K562 (cell line): ENCODE data around the gene PMEPA1. TPM values are rescaled to one million over a fixed set of nuclear protein-coding genes. Genes with fewer than 3 reads are reported as not detected.

Experiments used
- ATAC-seq: fragments of 200-7000 bp; cut with Tn5 transposase; 3 replicates; pipeline ENCODE4 v1.9.1; 2020; ENCODE audit warnings: moderate library complexity
- BruUV-seq: library from RNA; stranded (reverse); fragments of 400-500 nt; replicated peaks from 2 replicates; lab custom pipeline; 2021; lab: Mats Ljungman, UMichigan
- CTCF ChIA-PET: fragments of 300-600 bp; formaldehyde crosslinking; extraction: SDS; loops from one replicate; lab custom pipeline; 2021; ENCODE audit warnings: low intra/inter-chr PET ratio; lab: Yijun Ruan, JAX
- POLR2A ChIA-PET: fragments of 300-600, 350-650 bp; sonication (Branson Sonifier 250); formaldehyde crosslinking; extraction: SDS; loops from one replicate; lab custom pipeline; 2021; ENCODE audit warnings: antibody characterized with exemption, inconsistent platforms; lab: Yijun Ruan, JAX
- DNase-seq, 4 experiments: peaks; one replicate each; pipeline versions ENCODE4 v3.0.0 to v3.0.0-alpha.2; 2011 to 2018; ENCODE audit warnings: low spot score in 3 of 4, mixed read lengths in 3 of 4; ENCODE audit errors: extremely low read depth in 1 of 4
- FAIRE-seq: peaks from 2 replicates; lab custom pipeline; 2011; peaks lifted over from hg19 to GRCh38; lab: Jason Lieb, UNC
- H2AFZ ChIP-seq: 2 replicates; pipeline ENCODE4 v1.6.0; 2011; ENCODE audit warnings: low read depth, low read length, control low read depth, inconsistent platforms
- H3K27ac ChIP-seq: fragments of 200-600 bp; 3 replicates; pipeline ENCODE4 v1.8.0; 2011; ENCODE audit warnings: low read depth, mild to moderate bottlenecking, control low read depth, inconsistent platforms, low read length, moderate library complexity, mixed read lengths; ENCODE audit errors: extremely low read depth
- H3K27me3 ChIP-seq, 2 experiments: fragments of 300-600 bp in 1 of 2; 2 replicates in 1 of 2; 3 replicates in 1 of 2; pipeline versions ENCODE4 v1.6.0 to v1.8.0; 2011; ENCODE audit warnings: inconsistent platforms in 2 of 2, low read length in 2 of 2, mild to moderate bottlenecking in 1 of 2, mixed read lengths in 1 of 2, moderate library complexity in 1 of 2; ENCODE audit not compliant: control insufficient read depth in 2 of 2, insufficient read depth in 2 of 2
- H3K36me3 ChIP-seq: fragments of 300-600 bp; 3 replicates; pipeline ENCODE4 v1.8.0; 2011; ENCODE audit warnings: mild to moderate bottlenecking, low read length, inconsistent platforms; ENCODE audit not compliant: control insufficient read depth, insufficient read depth
- H3K4me1 ChIP-seq, 2 experiments: fragments of 200-600 bp in 1 of 2; replicated peaks in 1 of 2; 2 replicates in 1 of 2; 3 replicates in 1 of 2; pipeline versions ENCODE4 v1.5.1 to v1.8.0; 2011; ENCODE audit warnings: inconsistent platforms in 2 of 2, low read length in 2 of 2, mild to moderate bottlenecking in 1 of 2, mixed read lengths in 1 of 2, moderate library complexity in 1 of 2; ENCODE audit not compliant: control insufficient read depth in 2 of 2, insufficient read depth in 2 of 2
- H3K4me2 ChIP-seq: 2 replicates; pipeline ENCODE4 v1.6.1; 2011; ENCODE audit warnings: low read length, control low read depth, inconsistent platforms, mixed read lengths; ENCODE audit not compliant: insufficient read depth
- H3K4me3 ChIP-seq: fragments of 200-600 bp; sonication (generic), shearing (Covaris generic); 2 replicates; pipeline ENCODE4 v1.5.1; 2016; ENCODE audit warnings: control low read depth, inconsistent platforms
- H3K79me2 ChIP-seq: fragments of 200-600 bp; 3 replicates; pipeline ENCODE4 v1.8.0; 2011; ENCODE audit warnings: low read length, inconsistent platforms; ENCODE audit not compliant: control insufficient read depth, insufficient read depth
- H3K9ac ChIP-seq, 2 experiments: 2 replicates each; pipeline versions ENCODE4 v1.6.0 to v1.6.1; 2011; ENCODE audit warnings: low read depth in 2 of 2, low read length in 2 of 2, control low read depth in 1 of 2, inconsistent platforms in 1 of 2, mild to moderate bottlenecking in 1 of 2, mixed read lengths in 1 of 2; ENCODE audit not compliant: insufficient read depth in 1 of 2
- H3K9me1 ChIP-seq: one replicate; pipeline ENCODE4 v1.6.0; 2011; ENCODE audit warnings: inconsistent platforms, mild to moderate bottlenecking, low read length, moderate library complexity; ENCODE audit not compliant: control insufficient read depth, insufficient read depth
- H3K9me3 ChIP-seq: replicated peaks from 2 replicates; pipeline ENCODE4 v1.5.1; 2011; ENCODE audit warnings: low read depth, low read length, inconsistent platforms; ENCODE audit not compliant: control insufficient read depth, insufficient read depth
- H4K20me1 ChIP-seq: replicated peaks from 2 replicates; pipeline ENCODE4 v1.6.1; 2011; ENCODE audit warnings: low read length, inconsistent platforms, mixed read lengths; ENCODE audit not compliant: control insufficient read depth, insufficient read depth
- ADNP ChIP-seq: fragments of 200-800 bp; sonication (Bioruptor generic); IDR thresholded peaks from 2 replicates; pipeline ENCODE4 v1.6.1; 2016; ENCODE audit warnings: missing genetic modification characterization, missing compliant biosample characterization
- FOS ChIP-seq: IDR thresholded peaks from 3 replicates; pipeline ENCODE4 v1.6.1; 2011; ENCODE audit not compliant: insufficient read length; ENCODE audit errors: extremely low read depth
- NFYB ChIP-seq: IDR thresholded peaks from 2 replicates; pipeline ENCODE4 v1.6.1; 2011; ENCODE audit warnings: mild to moderate bottlenecking, moderate library complexity; ENCODE audit not compliant: insufficient read length; ENCODE audit errors: extremely low read depth
- POLR2AphosphoS5 ChIP-seq: IDR thresholded peaks from 2 replicates; pipeline ENCODE4 v1.6.1; 2011; ENCODE audit warnings: mild to moderate bottlenecking, low read depth, low read length, moderate library complexity; ENCODE audit not compliant: control insufficient read depth, insufficient read depth
- TBL1XR1 ChIP-seq, 2 experiments: IDR thresholded peaks; 2 replicates each; pipeline ENCODE4 v1.6.1; 2012; ENCODE audit warnings: improper control_type of control experiment in 2 of 2, low read length in 2 of 2, mild to moderate bottlenecking in 1 of 2
- TCF3 ChIP-seq: sonication (generic); formaldehyde crosslinking; IDR thresholded peaks from 2 replicates; pipeline ENCODE4 v1.4.0; 2020; ENCODE audit warnings: mild to moderate bottlenecking, missing genetic modification reagents
- ZBTB11 ChIP-seq, 3 experiments: fragments of 200-800 bp in 1 of 3; fragments of 250-450 bp in 1 of 3; fragments of 450-650 bp in 1 of 3; sonication (Bioruptor Pico) in 1 of 3; sonication (Bioruptor generic) in 1 of 3; formaldehyde crosslinking in 1 of 3; IDR thresholded peaks; 2 replicates each; pipeline versions ENCODE4 v1.6.1 to v1.8.0; 2016 to 2022; ENCODE audit warnings: mild to moderate bottlenecking in 2 of 3, missing genetic modification characterization in 2 of 3, missing compliant biosample characterization in 1 of 3, moderate library complexity in 1 of 3
- ZNF143 ChIP-seq: sonication (generic); formaldehyde crosslinking; IDR thresholded peaks from 2 replicates; pipeline ENCODE4 v1.9.0; 2022; ENCODE audit warnings: mild to moderate bottlenecking, missing genetic modification reagents
- WGBS: fragments of 100-300 bp; shearing (Covaris generic); methylation state at CpG from one replicate; pipeline ENCODE4 v1.1.6; 2016; ENCODE audit warnings: low coverage, mixed read lengths; ENCODE audit not compliant: insufficient coverage; ENCODE audit errors: missing lambda C conversion rate; 5-methylcytosine and 5-hydroxymethylcytosine counted together
- in situ Hi-C: fragments of 300-500 bp; cut with MboI; formaldehyde crosslinking; loops from 4 replicates; pipeline ENCODE4 v1.15.0; 2018; ENCODE audit warnings: inconsistent platforms, mixed read lengths
- intact Hi-C: fragments of 100-400 bp; cut with micrococcal nuclease; formaldehyde crosslinking; loops from 2 replicates; pipeline ENCODE4 v1.14.2; 2022
- polyA plus RNA-seq, 8 experiments: library from polyadenylated mRNA; depleted of rRNA in 4 of 8; stranded (reverse) in 5 of 8; unstranded in 3 of 8; fragments of >200 nt; fragmentation: Nextera tagmentation in 2 of 8; fragmentation: Illumina TruSeq in 1 of 8; extraction: Ambion mirVana in 2 of 8; extraction: Trizol in 1 of 8; gene quantifications; 2 replicates each; pipeline versions ENCODE4 v1.2.1 to v1.2.3, GENCODE V29; 2011 to 2014; ENCODE audit warnings: inconsistent platforms in 1 of 8, missing spikeins in 1 of 8
- total RNA-seq, 7 experiments: library from RNA; depleted of rRNA in 6 of 7; stranded (reverse); fragments of >200 nt in 6 of 7; fragmentation: Illumina TruSeq in 2 of 7; extraction: Trizol in 2 of 7; gene quantifications; 2 replicates each; pipeline versions ENCODE4 v1.2.1 to v1.2.3, GENCODE V29; 2011 to 2021; ENCODE audit warnings: low replicate concordance in 1 of 7

PMEPA1 gene
- total and polyA plus RNA-seq, 9 of the 15 experiments (the other 6 are each of a cell fraction or from before 2014, with no cell fraction given), result 0.16 TPM; not detected in 8

DNA sequence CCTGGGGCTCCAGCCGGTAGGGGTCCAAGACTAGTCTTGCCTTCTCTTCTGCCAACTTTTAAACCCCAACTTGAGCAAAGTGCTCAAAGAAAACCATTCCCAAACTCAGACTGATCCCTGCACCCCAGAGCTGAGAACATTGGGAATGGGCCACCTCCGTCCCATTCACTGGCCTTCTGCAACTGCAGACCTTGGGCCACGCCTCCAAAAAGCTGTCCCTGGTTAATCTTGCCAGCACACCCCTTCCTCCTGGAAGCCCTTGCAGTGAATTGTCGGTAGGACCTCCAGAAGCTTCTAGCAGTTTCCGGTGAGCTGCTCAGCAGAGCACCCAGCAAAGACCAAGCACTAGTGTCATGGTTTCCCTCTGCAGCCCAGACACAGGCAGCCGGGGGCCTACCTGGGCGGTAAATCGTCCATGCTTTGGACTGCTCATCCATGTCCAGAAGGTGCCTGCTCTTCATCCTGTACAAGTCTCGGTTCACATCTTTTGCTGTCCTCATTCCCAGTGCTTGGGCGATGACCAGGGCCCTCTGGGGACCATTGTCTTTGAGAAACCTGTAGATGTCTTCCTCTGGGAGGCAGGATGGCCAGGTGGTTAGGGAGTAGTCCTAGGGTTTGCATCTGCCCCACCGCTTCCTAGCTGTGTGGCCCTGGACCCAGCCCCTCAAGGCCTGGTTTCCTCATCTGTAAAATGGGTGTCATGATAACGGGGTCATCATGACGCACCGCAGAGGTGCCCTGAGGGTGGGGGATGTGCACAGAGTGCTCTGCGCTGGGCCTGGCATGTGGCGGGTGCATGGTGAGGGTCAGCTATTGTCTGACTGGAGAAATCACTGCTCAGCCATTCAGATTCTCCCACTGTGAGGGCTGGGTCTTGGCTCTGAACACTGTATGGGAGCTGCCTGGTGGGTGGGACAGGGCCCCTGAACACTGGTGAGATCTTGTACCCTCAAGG lies 95.0 kb downstream of the PMEPA1 start:
- Histone ChIP-seq H3K4me3 (no peak overlapping the region), H3K4me1 (peaks cover 0 to 7% of the 10 kb centered on the region in 2 experiments; a peak in 4 of 5 replicates), H3K9me3 (no peaks in the 10 kb centered on the region), H2AFZ (no peak overlapping the region), H3K27me3 (peaks cover 19 to 75% of the 10 kb centered on the region in 2 experiments; a peak in 4 of 5 replicates), H4K20me1 (peaks cover 15% of the 10 kb centered on the region), H3K9me1 (no peaks in the 10 kb centered on the region), H3K79me2 (no peaks in the 10 kb centered on the region), H3K4me2 (no peak overlapping the region), H3K36me3 (no peaks in the 10 kb centered on the region), H3K27ac (no peak overlapping the region), H3K9ac (no peak overlapping the region)
- no peak for FAIRE-seq
- intact Hi-C loops, result no loop called here
- no peak for DNase-seq
- TF ChIP-seq ZNF143 (CRISPR knock-in tag), result no peak
- no peak for TF ChIP-seq NFYB
- no peak for TF ChIP-seq ADNP (tag)
- TF ChIP-seq TCF3 (CRISPR knock-in tag), result no peak
- TF ChIP-seq ZBTB11 (CRISPR knock-in tag; IDR thresholded peaks at IDR 0.05), result 0 out of 6 replicates have a peak, but pooled peaks of 1 of the 3 experiments have one; percentile 8
- TF ChIP-seq TBL1XR1 (IDR thresholded peaks at IDR 0.05; ENCODE audit: low read length in 2 of 2), result no peak
- no peak for TF ChIP-seq POLR2AphosphoS5
- no peak for TF ChIP-seq FOS
- BruUV-seq, result no TSS peak
- ChIA-PET CTCF (no interaction called here), POLR2A (interaction anchor here (1.0 to 1.5 kb wide), 2 partner anchors 15 kb away, joined by 3 to 6 read pairs; no protein-coding TSS in a partner anchor)
- ATAC-seq, result no peak
- 2% methylated on average over 16 of the region's 16 CpGs for WGBS
- in situ Hi-C loops, result loop anchor here (25.0 kb wide), 1 partner anchor 598 kb away; no protein-coding TSS in a partner anchor
